Right ventricle myocardium superior (tissue), 1 donor: Measurements from ENCODE around the gene AMER2. TPM values are rescaled to one million over a fixed set of nuclear protein-coding genes. Genes with fewer than 3 reads are reported as not detected.

Source experiments
- ATAC-seq: fragments of 200-7000 bp; cut with Tn5 transposase; one replicate; pipeline ENCODE4 v1.9.1; 2020; ENCODE audit warnings: mild to moderate bottlenecking; ENCODE audit not compliant: poor library complexity
- DNase-seq: peaks from one replicate; pipeline ENCODE4 v3.0.0-alpha.2; 2020
- intact Hi-C: fragments of 100-400 bp; cut with DNase I; formaldehyde crosslinking; loops from one replicate; pipeline ENCODE4 v1.11.2; 2022
- total RNA-seq: library from RNA; stranded (reverse); fragmentation: NEBNext Ultra II Directional; extraction: Animal tissue kit (Norgen Biotek cat#: 25700); gene quantifications from one replicate; pipeline ENCODE4 v1.2.1, GENCODE V29; 2021
- donor health status: DM: no; HTN: yes; CAD: no; lungs with severe emphysema.

Gene AMER2
- total RNA-seq, 1 donor from 2014 or later = not detected

DNA sequence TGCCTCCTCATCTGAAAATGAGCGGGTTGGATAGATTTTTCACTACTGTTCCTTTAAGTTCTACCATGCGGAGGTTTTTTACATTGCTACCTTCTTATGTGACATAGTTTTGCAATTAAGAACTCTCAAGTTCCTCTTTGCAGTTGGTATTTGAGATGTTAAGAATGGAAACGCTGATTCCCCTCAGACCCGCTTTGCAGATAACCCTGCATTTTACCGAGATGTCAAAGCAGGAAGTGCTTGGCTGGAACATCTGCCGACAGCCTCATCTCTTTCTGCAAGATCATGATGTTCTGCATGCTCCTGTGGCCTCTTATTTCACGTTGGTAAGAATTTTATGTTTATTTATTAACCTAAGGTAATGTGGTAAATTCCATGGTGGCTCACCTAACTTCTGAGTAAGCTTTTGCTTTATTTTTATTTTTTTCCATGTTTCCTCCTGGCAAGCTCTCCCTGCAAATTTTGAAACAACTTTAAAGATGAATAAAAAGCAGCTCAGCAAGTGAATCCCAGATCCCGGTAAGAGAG is 53.6 kb downstream of the AMER2 start:
- intact Hi-C loops = loop anchor here (10.0 kb wide), 1 partner anchor 124 kb away; no protein-coding TSS in a partner anchor

GRCh38 chr13:25117312-25117711 is 54.8 kb downstream of the AMER2 start:
- ATAC-seq = no peak
- no peak for DNase-seq
- intact Hi-C loops = loop anchor here (10.0 kb wide), 1 partner anchor 123 kb away; no protein-coding TSS in a partner anchor

More for the DNA sequence above, 53.6 kb downstream of the AMER2 start:
- no peak for DNase-seq
- ATAC-seq = no peak

DNA sequence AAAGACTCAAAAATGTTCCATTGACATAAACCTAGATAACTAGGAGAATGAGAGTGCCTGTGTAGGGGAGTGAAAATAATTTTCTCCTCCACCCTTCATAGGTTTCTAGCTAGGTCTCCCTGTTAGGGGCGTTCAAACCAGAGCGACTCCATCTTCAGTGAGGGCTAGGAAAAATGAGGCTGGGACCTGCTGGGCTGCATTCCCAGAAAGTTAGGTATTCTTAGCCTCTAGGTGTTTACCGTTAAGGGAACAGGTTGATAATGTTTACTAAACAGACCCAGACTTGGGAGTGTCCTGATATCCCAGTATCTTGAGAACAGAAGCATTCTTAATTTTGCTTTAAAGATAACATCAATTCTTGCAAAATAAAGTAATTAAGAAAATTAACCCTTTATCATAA is 56.0 kb downstream of the AMER2 start:
- intact Hi-C loops = loop anchor here (10.0 kb wide), 1 partner anchor 121 kb away; no protein-coding TSS in a partner anchor
- no peak for DNase-seq
- ATAC-seq = no peak

DNA sequence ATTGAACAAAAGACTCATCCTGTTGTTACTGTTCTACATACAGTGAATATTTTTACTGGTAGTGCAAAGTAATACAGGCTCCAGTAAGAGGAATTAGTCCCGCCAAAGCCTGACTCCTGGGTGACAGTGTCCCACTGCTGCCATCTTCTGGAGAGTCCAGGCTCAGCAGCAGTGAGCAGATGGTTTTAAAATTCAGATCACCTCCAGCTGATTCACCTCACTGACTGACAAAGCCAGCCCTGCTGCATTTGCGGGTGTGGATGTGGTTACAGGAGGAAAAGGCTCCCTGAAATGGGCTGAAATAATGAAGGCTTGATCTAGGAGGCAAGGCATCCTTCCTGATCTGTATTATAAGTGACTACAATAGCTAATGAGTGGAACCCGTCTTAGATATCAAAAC is 57.9 kb downstream of the AMER2 start:
- DNase-seq (peak; percentile 62), ATAC-seq (peak; percentile 91)
- intact Hi-C loops = loop anchor here (10.0 kb wide), 1 partner anchor 119 kb away; no protein-coding TSS in a partner anchor

DNA sequence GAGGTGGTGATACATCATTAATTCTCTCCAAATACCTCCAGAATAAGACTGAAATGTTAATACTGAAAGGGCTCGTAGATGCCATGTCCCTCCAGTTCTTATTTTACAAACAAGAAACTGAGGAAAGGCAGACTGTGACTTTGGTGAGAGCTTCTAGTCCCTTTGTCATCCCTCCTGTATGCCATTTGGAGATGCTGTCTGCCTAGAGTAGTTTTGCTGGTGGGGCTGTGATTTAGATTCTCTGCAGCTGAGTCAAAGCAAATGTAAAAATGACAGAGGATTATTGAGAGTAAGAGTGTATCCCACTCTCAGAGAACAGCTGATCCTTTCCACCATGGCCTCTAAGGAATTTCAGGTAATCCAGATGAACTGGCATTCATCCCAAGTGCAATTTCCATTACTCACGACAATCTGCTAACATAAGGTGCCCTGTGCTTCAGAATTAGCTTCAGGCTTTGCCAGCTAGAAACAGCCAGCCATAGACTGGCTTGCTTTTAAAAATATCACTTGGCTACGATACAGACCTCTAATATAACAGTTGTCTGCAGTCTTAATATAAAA is 59.3 kb downstream of the AMER2 start:
- intact Hi-C loops = loop anchor here (10.0 kb wide), 1 partner anchor 118 kb away; no protein-coding TSS in a partner anchor
- DNase-seq (no peak), ATAC-seq (no peak)

Other genes starting within 250 kb of the AMER2 start
- 0.08 TPM for gene PABPC3, start 76.2 kb downstream of the AMER2 start, total RNA-seq
- 14.7 TPM for gene MTMR6, start 115.2 kb upstream of the AMER2 start, total RNA-seq
- gene NUP58, start 129.3 kb upstream of the AMER2 start, total RNA-seq = 22.0 TPM
- gene ATP8A2, start 199.7 kb upstream of the AMER2 start, total RNA-seq = 0.05 TPM